ENCODE results near the gene DMD.

DMD gene

DNA sequence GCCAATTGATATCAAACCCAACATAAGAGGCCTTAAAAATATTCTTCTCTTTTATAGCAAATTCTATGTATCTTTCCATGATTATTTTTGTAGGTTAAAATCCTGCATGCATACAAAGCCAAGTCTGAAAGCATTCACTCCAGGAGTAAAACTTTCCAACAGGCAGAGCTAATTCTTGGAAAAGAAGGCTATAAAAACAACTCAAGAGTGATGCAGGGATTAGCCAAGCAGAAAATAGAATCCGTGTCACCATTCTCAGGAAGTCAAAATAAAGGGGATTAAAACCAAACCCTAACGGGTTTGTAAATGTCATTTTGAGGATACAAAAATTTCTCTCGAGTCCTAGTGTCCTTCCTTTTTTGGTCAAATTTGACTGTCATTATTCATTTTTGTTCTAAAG is 412.4 kb downstream of the DMD start:
- Histone ChIP-seq H4K8ac (ENCODE audit: low read depth, low read length) (no peak overlapping the region), H3K79me2 (ENCODE audit: control insufficient read depth, insufficient read depth, low read length, poor library complexity) (no peaks in the 10 kb centered on the region), H2BK120ac (ENCODE audit: insufficient read depth, low read length, poor library complexity) (no peak overlapping the region), H3K4me1 (ENCODE audit: control insufficient read depth in 1 of 2, insufficient read depth in 2 of 2, low read length in 2 of 2) (no peaks in the 10 kb centered on the region), H3K4me3 (ENCODE audit: low read depth, low read length) (no peak overlapping the region), H3K4me2 (ENCODE audit: low read length) (no peak overlapping the region), H3K27me3 (ENCODE audit: insufficient read depth, low read length) (no peaks in the 10 kb centered on the region), H3K27ac (ENCODE audit: low read depth, low read length) (no peak overlapping the region), H3K36me3 (ENCODE audit: control insufficient read depth in 1 of 2, insufficient read depth in 2 of 2, low read length in 2 of 2) (peaks cover 0 to under 1% of the 10 kb centered on the region in 2 experiments), H2BK12ac (ENCODE audit: low read length) (no peak overlapping the region), H2AK5ac (ENCODE audit: low read length) (no peak overlapping the region), H4K91ac (ENCODE audit: low read depth, low read length) (no peak overlapping the region), H3K79me1 (ENCODE audit: low read length) (no peaks in the 10 kb centered on the region), H2AFZ (ENCODE audit: insufficient read depth, low read length, poor library complexity) (no peak overlapping the region), H3K4ac (ENCODE audit: low read depth, low read length) (no peak overlapping the region), H3K9ac (ENCODE audit: low read length) (no peak overlapping the region), H2BK5ac (ENCODE audit: low read depth, low read length, poor library complexity) (no peak overlapping the region), H3K18ac (ENCODE audit: low read length) (no peak overlapping the region), H3K9me3 (ENCODE audit: insufficient read depth, low read depth, low read length) (no peaks in the 10 kb centered on the region), H3K14ac (ENCODE audit: low read length) (no peak overlapping the region), H4K12ac (ENCODE audit: low read depth, low read length) (no peak overlapping the region), H3K23ac (ENCODE audit: low read length) (no peak overlapping the region)
- WGBS (ENCODE audit: extremely low coverage, insufficient coverage, insufficient read length) = no CpG with 5 or more reads among the region's 3 CpGs
- DNase-seq = no peak

DNA sequence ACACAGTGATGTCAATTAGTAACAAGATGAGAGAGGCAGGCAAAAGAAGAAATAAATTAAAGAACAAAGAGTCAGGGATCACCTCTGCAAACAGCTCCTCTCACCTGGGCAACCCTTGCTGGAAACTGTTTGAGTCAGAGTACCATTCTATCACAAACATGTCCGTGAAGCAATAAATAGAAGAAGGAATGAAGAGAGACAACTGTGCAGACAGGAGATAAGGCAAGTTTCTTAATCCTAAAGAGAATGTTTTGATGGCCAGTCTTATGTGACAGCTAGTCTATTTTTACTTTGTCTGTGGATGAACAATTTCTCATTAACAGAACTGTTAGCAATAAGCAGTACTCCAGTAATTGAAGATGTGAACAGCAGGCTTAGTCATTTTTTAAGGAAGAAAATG is 422.4 kb downstream of the DMD start:
- H4K12ac ChIP-seq (ENCODE audit: low read depth, low read length) = no peak overlapping the region

DNA sequence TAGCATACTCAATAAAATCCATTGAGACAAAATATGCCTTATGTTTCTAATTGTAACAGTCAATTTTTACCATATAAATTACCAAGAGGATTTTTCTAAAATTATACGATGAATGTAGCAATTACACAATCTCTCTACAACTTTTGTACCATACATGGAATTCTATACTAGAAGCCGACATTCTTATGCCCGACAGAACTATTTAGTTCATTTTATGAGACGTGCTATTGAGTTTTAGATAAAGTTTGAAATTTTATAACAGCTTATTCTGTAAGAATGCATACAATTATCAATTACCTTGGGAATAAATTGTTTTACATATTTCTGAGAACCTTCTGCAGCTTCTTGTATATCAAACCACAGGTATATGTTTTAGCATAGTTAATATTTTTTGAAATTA is 431.2 kb downstream of the DMD start:
- Histone ChIP-seq H3K79me1 (ENCODE audit: low read length) (no peaks in the 10 kb centered on the region), H3K36me3 (ENCODE audit: control insufficient read depth in 1 of 2, insufficient read depth in 2 of 2, low read length in 2 of 2) (no peaks in the 10 kb centered on the region), H2AFZ (ENCODE audit: insufficient read depth, low read length, poor library complexity) (no peak overlapping the region), H3K4me2 (ENCODE audit: low read length) (no peak overlapping the region), H3K4me3 (ENCODE audit: low read depth, low read length) (no peak overlapping the region), H3K4ac (ENCODE audit: low read depth, low read length) (no peak overlapping the region), H3K27me3 (ENCODE audit: insufficient read depth, low read length) (no peaks in the 10 kb centered on the region), H3K27ac (ENCODE audit: low read depth, low read length) (no peak overlapping the region), H3K9me3 (ENCODE audit: insufficient read depth, low read depth, low read length) (no peaks in the 10 kb centered on the region), H4K91ac (ENCODE audit: low read depth, low read length) (no peak overlapping the region), H2BK12ac (ENCODE audit: low read length) (no peak overlapping the region), H2BK120ac (ENCODE audit: insufficient read depth, low read length, poor library complexity) (no peak overlapping the region), H4K12ac (ENCODE audit: low read depth, low read length) (no peak overlapping the region), H3K9ac (ENCODE audit: low read length) (no peak overlapping the region), H4K8ac (ENCODE audit: low read depth, low read length) (no peak overlapping the region), H3K18ac (ENCODE audit: low read length) (no peak overlapping the region), H2AK5ac (ENCODE audit: low read length) (no peak overlapping the region), H2BK5ac (ENCODE audit: low read depth, low read length, poor library complexity) (no peak overlapping the region), H3K4me1 (ENCODE audit: control insufficient read depth in 1 of 2, insufficient read depth in 2 of 2, low read length in 2 of 2) (no peaks in the 10 kb centered on the region), H3K79me2 (ENCODE audit: control insufficient read depth, insufficient read depth, low read length, poor library complexity) (no peaks in the 10 kb centered on the region), H3K23ac (ENCODE audit: low read length) (no peak overlapping the region), H3K14ac (ENCODE audit: low read length) (no peak overlapping the region)
- no CpG with 5 or more reads among the region's 4 CpGs for WGBS (ENCODE audit: extremely low coverage, insufficient coverage, insufficient read length)
- DNase-seq = no peak

More for the DNA sequence above, 422.4 kb downstream of the DMD start:
- Histone ChIP-seq H3K27me3 (ENCODE audit: insufficient read depth, low read length) (no peaks in the 10 kb centered on the region), H2BK5ac (ENCODE audit: low read depth, low read length, poor library complexity) (no peak overlapping the region), H2AK5ac (ENCODE audit: low read length) (no peak overlapping the region), H3K4me3 (ENCODE audit: low read depth, low read length) (no peak overlapping the region), H3K4me1 (ENCODE audit: control insufficient read depth in 1 of 2, insufficient read depth in 2 of 2, low read length in 2 of 2) (no peaks in the 10 kb centered on the region), H3K9me3 (ENCODE audit: insufficient read depth, low read depth, low read length) (no peaks in the 10 kb centered on the region), H3K27ac (ENCODE audit: low read depth, low read length) (no peak overlapping the region), H3K4ac (ENCODE audit: low read depth, low read length) (no peak overlapping the region), H2BK120ac (ENCODE audit: insufficient read depth, low read length, poor library complexity) (no peak overlapping the region), H4K8ac (ENCODE audit: low read depth, low read length) (no peak overlapping the region), H3K18ac (ENCODE audit: low read length) (no peak overlapping the region), H3K36me3 (ENCODE audit: control insufficient read depth in 1 of 2, insufficient read depth in 2 of 2, low read length in 2 of 2) (no peaks in the 10 kb centered on the region), H4K91ac (ENCODE audit: low read depth, low read length) (no peak overlapping the region), H2AFZ (ENCODE audit: insufficient read depth, low read length, poor library complexity) (no peak overlapping the region), H3K4me2 (ENCODE audit: low read length) (no peak overlapping the region), H3K9ac (ENCODE audit: low read length) (no peak overlapping the region), H3K79me2 (ENCODE audit: control insufficient read depth, insufficient read depth, low read length, poor library complexity) (no peaks in the 10 kb centered on the region), H3K14ac (ENCODE audit: low read length) (no peak overlapping the region), H3K79me1 (ENCODE audit: low read length) (no peaks in the 10 kb centered on the region), H2BK12ac (ENCODE audit: low read length) (no peak overlapping the region), H3K23ac (ENCODE audit: low read length) (no peak overlapping the region)
- peak in 1 of 2 donors; percentile 2 for DNase-seq
- no CpG with 5 or more reads among the region's 1 CpG for WGBS (ENCODE audit: extremely low coverage, insufficient coverage, insufficient read length)

DNA sequence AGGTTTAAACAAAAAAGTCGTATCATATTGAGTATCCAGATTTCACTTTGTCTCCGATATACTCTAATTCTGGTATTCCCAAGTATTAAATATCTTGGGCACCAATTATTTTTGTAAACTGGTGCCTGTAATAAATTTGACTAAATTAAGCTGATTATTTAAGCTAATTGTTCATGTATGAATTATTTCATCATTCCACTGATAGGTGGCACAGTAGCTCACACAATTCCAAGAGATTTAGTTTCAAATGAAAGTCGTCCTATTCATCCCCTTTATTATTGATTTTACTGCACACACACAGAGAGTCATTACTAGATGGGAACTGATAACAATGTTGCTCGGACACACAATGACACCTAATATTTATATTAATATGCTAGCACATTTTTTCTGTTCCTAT is 432.4 kb downstream of the DMD start:
- no peak overlapping the region for H4K91ac ChIP-seq (ENCODE audit: low read depth, low read length)
- H3K23ac ChIP-seq (ENCODE audit: low read length) = no peak overlapping the region
- H2BK12ac ChIP-seq (ENCODE audit: low read length) = no peak overlapping the region
- no peaks in the 10 kb centered on the region for H3K79me2 ChIP-seq (ENCODE audit: control insufficient read depth, insufficient read depth, low read length, poor library complexity)
- no peak overlapping the region for H3K4me2 ChIP-seq (ENCODE audit: low read length)
- no peaks in the 10 kb centered on the region for H3K9me3 ChIP-seq (ENCODE audit: insufficient read depth, low read depth, low read length)
- H3K4me3 ChIP-seq (ENCODE audit: low read depth, low read length) = no peak overlapping the region
- no peaks in the 10 kb centered on the region for H3K4me1 ChIP-seq (ENCODE audit: control insufficient read depth in 1 of 2, insufficient read depth in 2 of 2, low read length in 2 of 2)
- H2AFZ ChIP-seq (ENCODE audit: insufficient read depth, low read length, poor library complexity) = no peak overlapping the region
- H3K27ac ChIP-seq (ENCODE audit: low read depth, low read length) = no peak overlapping the region
- no peak overlapping the region for H2BK120ac ChIP-seq (ENCODE audit: insufficient read depth, low read length, poor library complexity)
- H3K18ac ChIP-seq (ENCODE audit: low read length) = no peak overlapping the region
- no peak overlapping the region for H2AK5ac ChIP-seq (ENCODE audit: low read length)
- no peak overlapping the region for H4K8ac ChIP-seq (ENCODE audit: low read depth, low read length)
- H3K14ac ChIP-seq (ENCODE audit: low read length) = no peak overlapping the region
- H3K4ac ChIP-seq (ENCODE audit: low read depth, low read length) = no peak overlapping the region
- no peaks in the 10 kb centered on the region for H3K79me1 ChIP-seq (ENCODE audit: low read length)
- H2BK5ac ChIP-seq (ENCODE audit: low read depth, low read length, poor library complexity) = no peak overlapping the region
- H4K12ac ChIP-seq (ENCODE audit: low read depth, low read length) = no peak overlapping the region
- no peak for DNase-seq
- H3K36me3 ChIP-seq (ENCODE audit: control insufficient read depth in 1 of 2, insufficient read depth in 2 of 2, low read length in 2 of 2) = no peaks in the 10 kb centered on the region
- no CpG with 5 or more reads among the region's 4 CpGs for WGBS (ENCODE audit: extremely low coverage, insufficient coverage, insufficient read length)
- no peak overlapping the region for H3K9ac ChIP-seq (ENCODE audit: low read length)
- H3K27me3 ChIP-seq (ENCODE audit: insufficient read depth, low read length) = no peaks in the 10 kb centered on the region

Measured in trophoblast cell (in vitro differentiated cells and primary cell).